OCI-LY7 (cell line): ENCODE results near the gene CETP. TPM values are rescaled to one million over a fixed set of nuclear protein-coding genes. Genes with fewer than 3 reads are reported as not detected.

ENCODE experiments used
- BruUV-seq: library from RNA; stranded (reverse); fragments of 400-500 nt; replicated peaks from 2 replicates; lab custom pipeline; 2021; lab: Mats Ljungman, UMichigan
- CTCF ChIA-PET: fragments of 300-600 bp; sonication (Branson Sonifier 250); formaldehyde crosslinking; loops from one replicate; lab custom pipeline; 2022; ENCODE audit warnings: antibody characterized with exemption; ENCODE audit not compliant: unreplicated experiment; lab: Charles Lee
- POLR2A ChIA-PET: fragments of 300-600 bp; sonication (Branson Sonifier 250); formaldehyde crosslinking; loops from one replicate; lab custom pipeline; 2022; ENCODE audit warnings: antibody characterized with exemption; lab: Charles Lee
- DNase-seq: peaks from one replicate; pipeline ENCODE4 v3.0.0-alpha.2; 2015; ENCODE audit warnings: low spot score
- H2AFZ ChIP-seq: fragments of 200-600 bp; sonication (generic), shearing (Covaris generic); 2 replicates; pipeline ENCODE4 v1.6.1; 2014; ENCODE audit warnings: mild to moderate bottlenecking, antibody characterized with exemption, low read length, moderate library complexity
- H3K27ac ChIP-seq: fragments of 200-600 bp; sonication (generic); 2 replicates; pipeline ENCODE4 v1.5.1; 2014; ENCODE audit warnings: mixed run types, low read depth, mild to moderate bottlenecking, moderate library complexity, low read length, inconsistent platforms; ENCODE audit not compliant: poor library complexity, severe bottlenecking
- H3K36me3 ChIP-seq: fragments of 200-600 bp; sonication (generic); 2 replicates; pipeline ENCODE4 v1.6.1; 2014; ENCODE audit warnings: mild to moderate bottlenecking, antibody characterized with exemption, low read length, moderate library complexity, mixed read lengths; ENCODE audit not compliant: insufficient read depth
- H3K4me1 ChIP-seq: fragments of 200-600 bp; sonication (generic); 2 replicates; pipeline ENCODE4 v1.5.1; 2014; ENCODE audit warnings: mild to moderate bottlenecking, low read length; ENCODE audit not compliant: insufficient read depth, poor library complexity, severe bottlenecking
- H3K4me2 ChIP-seq: fragments of 200-600 bp; sonication (generic); 2 replicates; pipeline ENCODE4 v1.6.1; 2014; ENCODE audit warnings: mild to moderate bottlenecking, low read length
- H3K4me3 ChIP-seq: fragments of 200-600 bp; sonication (generic); 2 replicates; pipeline ENCODE4 v1.5.1; 2014; ENCODE audit warnings: mild to moderate bottlenecking, low read depth, low read length; ENCODE audit not compliant: poor library complexity, severe bottlenecking
- H3K79me2 ChIP-seq: fragments of 200-600 bp; sonication (generic); 2 replicates; pipeline ENCODE4 v1.6.1; 2016; ENCODE audit warnings: low read depth, mild to moderate bottlenecking, low read length, moderate library complexity, mixed read lengths; ENCODE audit not compliant: insufficient read depth
- H3K9me2 ChIP-seq: fragments of 200-600 bp; sonication (generic); 2 replicates; pipeline ENCODE4 v1.6.1; 2016; ENCODE audit warnings: mild to moderate bottlenecking, low read length, mixed read lengths; ENCODE audit not compliant: insufficient read depth
- H3K9me3 ChIP-seq: fragments of 200-600 bp; sonication (generic); 2 replicates; pipeline ENCODE4 v1.6.1; 2014; ENCODE audit warnings: mild to moderate bottlenecking, mixed run types, low read length, mixed read lengths
- H4K20me1 ChIP-seq: fragments of 200-600 bp; sonication (generic); 2 replicates; pipeline ENCODE4 v1.6.1; 2014; ENCODE audit warnings: mild to moderate bottlenecking, antibody characterized with exemption, low read length, moderate library complexity, mixed read lengths; ENCODE audit not compliant: insufficient read depth
- EZH2phosphoT487 ChIP-seq: fragments of 200-600 bp; sonication (generic); IDR thresholded peaks from 2 replicates; pipeline ENCODE4 v1.6.1; 2018; ENCODE audit warnings: low read depth, borderline replicate concordance, mild to moderate bottlenecking, mixed run types, antibody characterized with exemption, low read length, moderate library complexity, mixed read lengths
- intact Hi-C: fragments of 100-400 bp; cut with micrococcal nuclease; formaldehyde crosslinking; loops from one replicate; pipeline ENCODE4 v1.10.0; 2022; ENCODE audit not compliant: unreplicated experiment
- total RNA-seq, 2 experiments: library from RNA; depleted of rRNA in 1 of 2; stranded (reverse); fragments of >200 nt in 1 of 2; shearing (Covaris generic) in 1 of 2; gene quantifications; 2 replicates each; pipeline ENCODE4 v1.2.3, GENCODE V29; 2014 to 2022
- TF ChIP-seq, protein P1 (sequence below): fragments of 200-600 bp; sonication (generic); conservative IDR thresholded peaks from 2 replicates; pipeline ENCODE4 v1.5.1; 2014; ENCODE audit warnings: mild to moderate bottlenecking, antibody characterized with exemption, low read length, moderate library complexity, mixed read lengths

Gene CETP
- total RNA-seq, 2 experiments from 2014 or later: 0.54 to 0.65 TPM

DNA sequence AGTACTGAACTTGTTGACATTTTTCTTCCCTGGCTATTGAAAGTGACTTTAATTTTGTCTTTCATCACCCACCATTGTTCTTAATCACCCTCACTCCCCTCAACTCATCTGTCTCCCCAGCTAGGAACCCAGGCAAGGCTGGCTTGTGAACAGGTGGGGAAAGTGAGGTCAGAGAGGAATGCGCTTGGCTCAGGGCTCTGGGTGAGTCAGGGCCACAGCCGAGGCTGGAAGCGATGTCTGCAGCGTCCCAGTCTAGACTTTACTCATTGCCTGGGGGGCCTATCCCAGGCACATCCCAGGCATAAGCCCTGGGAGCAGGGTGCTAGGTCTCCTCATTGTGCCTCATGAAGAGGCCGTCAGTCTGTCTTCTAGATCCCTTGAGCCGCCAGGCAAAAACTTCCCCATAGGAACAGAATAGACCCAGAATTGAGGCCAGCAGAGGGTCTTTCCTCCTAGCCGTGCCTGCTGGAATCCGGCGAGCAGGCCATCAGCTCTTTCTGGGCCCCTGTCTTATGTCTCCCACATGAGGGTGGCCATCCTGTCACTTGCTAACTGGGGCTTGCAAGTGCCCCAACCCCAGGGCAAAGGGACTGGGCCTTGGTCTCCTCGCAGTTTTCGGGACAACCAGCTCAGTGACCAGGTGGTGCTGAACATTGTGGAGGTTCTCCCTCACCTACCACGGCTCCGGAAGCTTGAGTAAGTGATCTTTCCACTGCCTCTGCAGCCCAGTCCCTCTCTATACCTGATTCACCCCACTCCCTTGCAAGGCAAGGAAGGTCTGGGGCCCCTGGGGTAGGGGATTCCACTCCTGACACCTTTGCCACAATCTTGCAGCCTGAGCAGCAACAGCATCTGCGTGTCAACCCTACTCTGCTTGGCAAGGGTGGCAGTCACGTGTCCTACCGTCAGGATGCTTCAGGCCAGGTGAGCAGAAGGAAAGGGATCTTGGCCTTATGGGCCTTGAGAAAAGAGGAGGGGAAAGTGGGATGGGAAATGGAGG, 67.7 kb downstream of the CETP start:
- H3K79me2 ChIP-seq: no peaks in the 10 kb centered on the region
- TF ChIP-seq, protein P1, sequence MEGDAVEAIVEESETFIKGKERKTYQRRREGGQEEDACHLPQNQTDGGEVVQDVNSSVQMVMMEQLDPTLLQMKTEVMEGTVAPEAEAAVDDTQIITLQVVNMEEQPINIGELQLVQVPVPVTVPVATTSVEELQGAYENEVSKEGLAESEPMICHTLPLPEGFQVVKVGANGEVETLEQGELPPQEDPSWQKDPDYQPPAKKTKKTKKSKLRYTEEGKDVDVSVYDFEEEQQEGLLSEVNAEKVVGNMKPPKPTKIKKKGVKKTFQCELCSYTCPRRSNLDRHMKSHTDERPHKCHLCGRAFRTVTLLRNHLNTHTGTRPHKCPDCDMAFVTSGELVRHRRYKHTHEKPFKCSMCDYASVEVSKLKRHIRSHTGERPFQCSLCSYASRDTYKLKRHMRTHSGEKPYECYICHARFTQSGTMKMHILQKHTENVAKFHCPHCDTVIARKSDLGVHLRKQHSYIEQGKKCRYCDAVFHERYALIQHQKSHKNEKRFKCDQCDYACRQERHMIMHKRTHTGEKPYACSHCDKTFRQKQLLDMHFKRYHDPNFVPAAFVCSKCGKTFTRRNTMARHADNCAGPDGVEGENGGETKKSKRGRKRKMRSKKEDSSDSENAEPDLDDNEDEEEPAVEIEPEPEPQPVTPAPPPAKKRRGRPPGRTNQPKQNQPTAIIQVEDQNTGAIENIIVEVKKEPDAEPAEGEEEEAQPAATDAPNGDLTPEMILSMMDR: no peak
- no peak for TF ChIP-seq EZH2phosphoT487
- H3K9me2 ChIP-seq: no peaks in the 10 kb centered on the region
- no peaks in the 10 kb centered on the region for H3K9me3 ChIP-seq
- no TSS peak for BruUV-seq
- no peak overlapping the region for H3K4me3 ChIP-seq
- no peak overlapping the region for H2AFZ ChIP-seq
- DNase-seq: no peak
- ChIA-PET CTCF (no interaction called here), POLR2A (no interaction called here)
- intact Hi-C loops: no loop called here
- H3K4me1 ChIP-seq: peaks cover 29% of the 10 kb centered on the region
- H4K20me1 ChIP-seq: no peaks in the 10 kb centered on the region
- no peak overlapping the region for H3K4me2 ChIP-seq
- H3K27ac ChIP-seq: no peak overlapping the region
- H3K36me3 ChIP-seq: peaks cover 86% of the 10 kb centered on the region

DNA sequence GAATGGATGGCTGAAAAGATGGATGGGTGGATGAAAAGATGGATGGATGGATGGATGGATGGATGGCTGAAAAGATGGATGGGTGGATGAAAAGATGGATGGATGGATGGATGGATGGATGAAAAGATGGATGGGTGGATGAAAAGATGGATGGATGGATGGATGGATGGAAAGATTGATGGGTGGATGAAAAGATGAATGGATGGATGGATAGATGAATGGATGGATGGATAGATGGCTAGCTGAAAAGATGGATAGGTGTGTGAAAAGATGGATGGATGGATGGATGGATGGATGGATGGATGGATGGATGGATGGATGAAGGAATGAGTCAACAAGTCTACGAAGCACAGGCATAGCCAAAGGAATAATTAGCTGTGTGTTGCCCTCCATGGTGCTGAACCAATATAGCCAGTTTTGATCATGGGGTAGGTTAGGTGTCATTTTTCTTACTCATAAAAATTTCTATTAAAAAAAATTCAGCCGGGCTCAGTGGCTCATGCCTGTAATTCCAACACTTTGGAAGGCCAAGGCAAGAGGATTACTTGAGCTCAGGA, 68.7 kb downstream of the CETP start:
- Histone ChIP-seq H3K4me3 (no peak overlapping the region), H4K20me1 (no peaks in the 10 kb centered on the region), H3K4me1 (peaks cover 29% of the 10 kb centered on the region), H2AFZ (no peak overlapping the region), H3K9me2 (no peaks in the 10 kb centered on the region), H3K79me2 (no peaks in the 10 kb centered on the region), H3K36me3 (peaks cover 86% of the 10 kb centered on the region), H3K4me2 (no peak overlapping the region), H3K9me3 (no peaks in the 10 kb centered on the region), H3K27ac (no peak overlapping the region)
- intact Hi-C loops: no loop called here
- ChIA-PET POLR2A (interaction anchor here (1.5 kb wide), 1 partner anchor 8 kb away, joined by 3 read pairs; no protein-coding TSS in a partner anchor), CTCF (no interaction called here)
- no peak for TF ChIP-seq EZH2phosphoT487
- TF ChIP-seq, protein P1: no peak
- BruUV-seq: no TSS peak
- no peak for DNase-seq
